Endothelial cell of umbilical vein (primary cell): Measurements from ENCODE around the gene DIPK1A. TPM values are rescaled to one million over a fixed set of nuclear protein-coding genes. Genes with fewer than 3 reads are reported as not detected.

Experiments used
- BruUV-seq: library from RNA; stranded (reverse); fragments of 400-500 nt; replicated peaks from 2 replicates; lab custom pipeline; 2021; lab: Mats Ljungman, UMichigan
- CTCF ChIA-PET: fragments of 300-600, 350-600 bp; sonication (Branson Sonifier 250); formaldehyde crosslinking; loops from one replicate; lab custom pipeline; 2021; ENCODE audit warnings: antibody characterized with exemption, inconsistent platforms; lab: Charles Lee
- POLR2A ChIA-PET: fragments of 300-600, 350-600 bp; sonication (Branson Sonifier 250); formaldehyde crosslinking; loops from one replicate; lab custom pipeline; 2021; ENCODE audit warnings: antibody characterized with exemption, inconsistent platforms; lab: Charles Lee
- DNase-seq: peaks from one replicate; pipeline ENCODE4 v3.0.0-alpha.2; 2011; ENCODE audit warnings: low read depth, low spot score
- FAIRE-seq: peaks from 2 replicates; lab custom pipeline; 2011; peaks lifted over from hg19 to GRCh38; lab: Jason Lieb, UNC
- H2AFZ ChIP-seq: 2 replicates; pipeline ENCODE4 v1.6.0; 2012; ENCODE audit warnings: low read depth, low read length, control low read depth, inconsistent platforms
- H3K27ac ChIP-seq: 2 replicates; pipeline ENCODE4 v1.5.1; 2011; ENCODE audit warnings: low read depth, mild to moderate bottlenecking, control low read depth, low read length, moderate library complexity; ENCODE audit not compliant: insufficient read depth
- H3K27me3 ChIP-seq, 2 experiments: 2 replicates each; pipeline versions ENCODE4 v1.6.0 to v1.6.1; 2011; ENCODE audit warnings: low read length in 2 of 2, mixed read lengths in 1 of 2; ENCODE audit not compliant: control insufficient read depth in 2 of 2, insufficient read depth in 2 of 2
- H3K36me3 ChIP-seq, 2 experiments: 2 replicates in 1 of 2; 3 replicates in 1 of 2; pipeline ENCODE4 v1.5.1; 2011; ENCODE audit warnings: low read length in 2 of 2, mild to moderate bottlenecking in 1 of 2, moderate library complexity in 1 of 2; ENCODE audit not compliant: control insufficient read depth in 2 of 2, insufficient read depth in 2 of 2; ENCODE audit errors: extremely low read depth in 1 of 2
- H3K4me1 ChIP-seq: 3 replicates; pipeline ENCODE4 v1.5.1; 2011; ENCODE audit warnings: mild to moderate bottlenecking, low read length; ENCODE audit not compliant: control insufficient read depth, insufficient read depth; ENCODE audit errors: extremely low read depth
- H3K4me2 ChIP-seq: 2 replicates; pipeline ENCODE4 v1.6.1; 2011; ENCODE audit warnings: low read length, control low read depth, mixed read lengths; ENCODE audit not compliant: insufficient read depth
- H3K4me3 ChIP-seq, 3 experiments: fragments of 200-600 bp in 1 of 3; sonication (generic), shearing (Covaris generic) in 1 of 3; replicated peaks in 1 of 3; 2 replicates each; pipeline ENCODE4 v1.5.1; 2011 to 2016; ENCODE audit warnings: control low read depth in 3 of 3, low read length in 3 of 3, mild to moderate bottlenecking in 2 of 3, inconsistent platforms in 1 of 3, low read depth in 1 of 3, moderate library complexity in 1 of 3; ENCODE audit not compliant: insufficient read depth in 1 of 3
- H3K79me2 ChIP-seq: 2 replicates; pipeline ENCODE4 v1.6.0; 2012; ENCODE audit warnings: low read length, inconsistent platforms; ENCODE audit not compliant: control insufficient read depth, insufficient read depth
- H3K9ac ChIP-seq: replicated peaks from 2 replicates; pipeline ENCODE3; 2011; ENCODE audit warnings: low read length, control low read depth; ENCODE audit not compliant: insufficient read depth; ENCODE audit errors: extremely low read depth
- H3K9me1 ChIP-seq: replicated peaks from 3 replicates; pipeline ENCODE4 v1.6.0; 2011; ENCODE audit warnings: mild to moderate bottlenecking, low read length; ENCODE audit not compliant: control insufficient read depth, insufficient read depth; ENCODE audit errors: extremely low read depth
- H3K9me3 ChIP-seq: replicated peaks from 2 replicates; pipeline ENCODE4 v1.5.1; 2012; ENCODE audit warnings: low read length, inconsistent platforms; ENCODE audit not compliant: control insufficient read depth, insufficient read depth
- H4K20me1 ChIP-seq: replicated peaks from 2 replicates; pipeline ENCODE3; 2011; ENCODE audit warnings: mild to moderate bottlenecking, low read length; ENCODE audit not compliant: control insufficient read depth, insufficient read depth; ENCODE audit errors: extremely low read depth
- EZH2 ChIP-seq: IDR thresholded peaks from 2 replicates; pipeline ENCODE4 v1.6.1; 2012; ENCODE audit warnings: borderline replicate concordance, low read depth, mild to moderate bottlenecking, moderate library complexity, low read length, inconsistent platforms; ENCODE audit not compliant: severe bottlenecking
- FOS ChIP-seq: IDR thresholded peaks from 2 replicates; pipeline ENCODE4 v1.6.1; 2011; ENCODE audit warnings: mild to moderate bottlenecking, low read length, moderate library complexity, borderline replicate concordance; ENCODE audit not compliant: insufficient read depth
- GATA2 ChIP-seq: IDR thresholded peaks from 2 replicates; pipeline ENCODE4 v1.7.0; 2011; ENCODE audit warnings: low read depth, mild to moderate bottlenecking, moderate library complexity, mixed read lengths, low read length; ENCODE audit not compliant: insufficient read length, insufficient read depth
- JUN ChIP-seq: IDR thresholded peaks from 2 replicates; pipeline ENCODE4 v1.6.1; 2011; ENCODE audit warnings: borderline replicate concordance, low read depth; ENCODE audit not compliant: insufficient read length, insufficient read depth
- MYC ChIP-seq: IDR thresholded peaks from one replicate; pipeline ENCODE4 v1.6.1; 2011; ENCODE audit warnings: mild to moderate bottlenecking, low read depth, low read length
- POLR2AphosphoS5 ChIP-seq: IDR thresholded peaks from 2 replicates; pipeline ENCODE4 v1.6.1; 2012; ENCODE audit warnings: low read depth, mild to moderate bottlenecking, control low read depth, low read length, moderate library complexity; ENCODE audit not compliant: insufficient read depth
- dilution Hi-C: fragments of 300-500 bp; cut with MboI; formaldehyde crosslinking; loops from one replicate; pipeline ENCODE4 v1.15.0; 2019; ENCODE audit warnings: low sequenced_read_pairs; ENCODE audit not compliant: extremely low pct_ligation_motif_present
- intact Hi-C: fragments of 100-400 bp; cut with micrococcal nuclease; formaldehyde crosslinking; loops from one replicate; pipeline ENCODE4 v1.10.0; 2022
- polyA plus RNA-seq, 4 experiments: library from polyadenylated mRNA; depleted of rRNA in 3 of 4; stranded (reverse) in 3 of 4; unstranded in 1 of 4; fragments of >200 nt; gene quantifications; 2 replicates each; pipeline versions ENCODE4 v1.2.1 to v1.2.3, GENCODE V29; 2011 to 2012; ENCODE audit warnings: missing spikeins in 1 of 4
- total RNA-seq: library from RNA; stranded (reverse); gene quantifications from 2 replicates; pipeline ENCODE4 v1.2.3, GENCODE V29; 2021
- TF ChIP-seq, protein P1 (sequence below): IDR thresholded peaks from 2 replicates; pipeline ENCODE4 v1.6.1; 2011; ENCODE audit not compliant: insufficient read depth, insufficient read length
- TF ChIP-seq, protein P2 (sequence below), 2 donors: IDR thresholded peaks; 1 replicate in 1 of 2; 2 replicates in 1 of 2; pipeline ENCODE4 v1.5.1; 2011; ENCODE audit warnings: low read length in 2 of 2, mild to moderate bottlenecking in 2 of 2, moderate library complexity in 2 of 2, control low read depth in 1 of 2, inconsistent platforms in 1 of 2, low read depth in 1 of 2; ENCODE audit not compliant: insufficient read depth in 1 of 2; ENCODE audit errors: extremely low read depth in 1 of 2

Gene DIPK1A
- total and polyA plus RNA-seq, 2 donors (not counting 3 experiments of a cell fraction or from before 2014, with no cell fraction given): 0.25 to 0.93 TPM

DNA sequence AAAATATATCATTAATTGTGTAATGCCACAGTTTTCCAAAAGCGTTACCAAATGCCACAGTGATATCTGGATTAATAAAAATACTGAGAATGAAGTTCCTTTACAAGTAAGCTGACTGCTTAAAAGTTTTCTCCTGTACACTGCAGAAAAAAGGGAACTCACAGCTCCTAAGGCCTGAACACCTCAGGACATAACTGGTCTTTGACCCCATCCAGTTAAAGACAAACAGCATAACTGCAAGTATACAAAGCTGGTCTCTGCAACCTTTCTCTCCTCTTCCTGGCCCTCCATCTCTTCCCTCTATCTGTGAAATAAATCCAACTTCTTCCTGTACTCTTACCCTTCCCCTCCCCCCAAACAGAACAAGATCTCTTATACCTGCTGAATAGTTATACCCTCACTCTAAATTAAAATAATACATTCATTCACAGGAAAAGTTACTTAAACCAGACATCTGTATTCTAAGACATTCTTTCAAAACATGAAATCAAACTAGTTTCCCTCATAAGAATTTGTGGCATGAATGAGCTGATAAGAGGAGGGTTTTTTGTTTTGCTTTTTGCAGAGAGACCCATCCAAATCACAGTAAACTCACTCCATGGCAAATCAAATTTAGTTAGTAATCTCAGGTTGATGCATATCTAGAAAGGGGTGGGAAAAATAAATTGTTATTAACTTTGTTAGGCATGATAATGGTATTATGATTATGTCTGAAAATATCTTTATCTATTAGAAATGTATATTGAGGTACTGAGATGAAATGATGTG, 2.9 kb downstream of the DIPK1A start:
- no peaks in the 10 kb centered on the region for H3K9me1 ChIP-seq
- no peak overlapping the region for H3K9ac ChIP-seq
- H3K36me3 ChIP-seq: no peaks in the 10 kb centered on the region
- peaks cover 9% of the 10 kb centered on the region for H3K4me1 ChIP-seq
- H3K9me3 ChIP-seq: no peaks in the 10 kb centered on the region
- no peak overlapping the region for H2AFZ ChIP-seq
- POLR2A ChIA-PET: no interaction called here
- dilution Hi-C loops (no loop called here), intact Hi-C loops (no loop called here)
- no peak overlapping the region for H3K27ac ChIP-seq
- no peak overlapping the region for H3K4me2 ChIP-seq
- no peak for FAIRE-seq
- BruUV-seq: no TSS peak
- CTCF ChIA-PET: interaction anchor here (1.0 to 1.5 kb wide), 3 partner anchors 10 to 99 kb away, joined by 3 to 5 read pairs (median 4); no protein-coding TSS in a partner anchor
- H4K20me1 ChIP-seq: no peaks in the 10 kb centered on the region
- H3K27me3 ChIP-seq: peaks cover 22 to 29% of the 10 kb centered on the region in 2 experiments
- H3K79me2 ChIP-seq: no peaks in the 10 kb centered on the region
- H3K4me3 ChIP-seq: no peak overlapping the region
- DNase-seq: no peak
- TF ChIP-seq, protein P1, sequence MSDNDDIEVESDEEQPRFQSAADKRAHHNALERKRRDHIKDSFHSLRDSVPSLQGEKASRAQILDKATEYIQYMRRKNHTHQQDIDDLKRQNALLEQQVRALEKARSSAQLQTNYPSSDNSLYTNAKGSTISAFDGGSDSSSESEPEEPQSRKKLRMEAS: no peak
- no peak for TF ChIP-seq EZH2
- no peak for TF ChIP-seq MYC
- TF ChIP-seq, protein P2, sequence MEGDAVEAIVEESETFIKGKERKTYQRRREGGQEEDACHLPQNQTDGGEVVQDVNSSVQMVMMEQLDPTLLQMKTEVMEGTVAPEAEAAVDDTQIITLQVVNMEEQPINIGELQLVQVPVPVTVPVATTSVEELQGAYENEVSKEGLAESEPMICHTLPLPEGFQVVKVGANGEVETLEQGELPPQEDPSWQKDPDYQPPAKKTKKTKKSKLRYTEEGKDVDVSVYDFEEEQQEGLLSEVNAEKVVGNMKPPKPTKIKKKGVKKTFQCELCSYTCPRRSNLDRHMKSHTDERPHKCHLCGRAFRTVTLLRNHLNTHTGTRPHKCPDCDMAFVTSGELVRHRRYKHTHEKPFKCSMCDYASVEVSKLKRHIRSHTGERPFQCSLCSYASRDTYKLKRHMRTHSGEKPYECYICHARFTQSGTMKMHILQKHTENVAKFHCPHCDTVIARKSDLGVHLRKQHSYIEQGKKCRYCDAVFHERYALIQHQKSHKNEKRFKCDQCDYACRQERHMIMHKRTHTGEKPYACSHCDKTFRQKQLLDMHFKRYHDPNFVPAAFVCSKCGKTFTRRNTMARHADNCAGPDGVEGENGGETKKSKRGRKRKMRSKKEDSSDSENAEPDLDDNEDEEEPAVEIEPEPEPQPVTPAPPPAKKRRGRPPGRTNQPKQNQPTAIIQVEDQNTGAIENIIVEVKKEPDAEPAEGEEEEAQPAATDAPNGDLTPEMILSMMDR (IDR thresholded peaks at IDR 0.05; ENCODE audit: extremely low read depth in 1 of 2, insufficient read depth in 1 of 2, low read depth in 1 of 2, low read length in 2 of 2): no peak
- no peak for TF ChIP-seq GATA2
- no peak for TF ChIP-seq FOS
- no peak for TF ChIP-seq POLR2AphosphoS5
- no peak for TF ChIP-seq JUN
